ENCODE results near the gene PHLDB2.

DNA sequence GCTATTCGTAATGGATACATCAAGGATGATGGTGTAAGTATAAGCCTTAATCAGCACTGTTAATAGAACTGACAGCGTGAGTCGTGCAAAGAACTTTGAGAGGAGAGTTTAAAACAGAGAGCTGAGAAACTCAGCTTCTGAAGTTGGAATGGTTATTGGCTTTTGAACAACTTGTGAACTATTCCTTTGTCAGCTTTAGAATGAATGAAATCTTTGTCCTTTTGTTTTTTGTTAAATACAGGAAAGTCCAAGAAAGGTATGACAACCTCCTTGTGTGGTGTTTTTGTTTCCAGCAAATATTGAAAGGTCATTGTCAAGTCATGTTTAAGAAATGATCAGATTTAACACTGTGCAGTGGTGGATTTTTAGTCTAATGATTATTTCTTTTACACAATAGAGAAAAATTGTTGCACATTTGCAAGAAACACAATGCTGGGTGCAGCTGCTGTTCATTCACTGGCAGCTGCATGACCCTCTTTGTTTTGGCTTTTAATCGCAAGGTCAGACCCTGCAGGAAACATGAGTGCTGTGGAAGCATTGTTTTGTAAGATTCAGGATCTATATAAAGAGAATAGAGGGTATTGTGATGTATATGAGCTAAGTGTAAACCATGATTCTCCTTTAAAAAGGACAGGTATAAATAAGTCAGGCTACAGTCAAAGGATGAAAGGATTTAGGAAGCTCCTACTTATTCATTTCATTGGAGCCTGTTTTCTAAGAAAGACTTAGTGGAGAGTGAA, 98.1 kb downstream of the PHLDB2 start:
- no peak for TF ChIP-seq CTCF (IDR thresholded peaks at IDR 0.05)
- no peak for TF ChIP-seq POLR2A (IDR thresholded peaks at IDR 0.05)
